ENCODE results near the gene ARRDC2.

The ARRDC2 gene

DNA sequence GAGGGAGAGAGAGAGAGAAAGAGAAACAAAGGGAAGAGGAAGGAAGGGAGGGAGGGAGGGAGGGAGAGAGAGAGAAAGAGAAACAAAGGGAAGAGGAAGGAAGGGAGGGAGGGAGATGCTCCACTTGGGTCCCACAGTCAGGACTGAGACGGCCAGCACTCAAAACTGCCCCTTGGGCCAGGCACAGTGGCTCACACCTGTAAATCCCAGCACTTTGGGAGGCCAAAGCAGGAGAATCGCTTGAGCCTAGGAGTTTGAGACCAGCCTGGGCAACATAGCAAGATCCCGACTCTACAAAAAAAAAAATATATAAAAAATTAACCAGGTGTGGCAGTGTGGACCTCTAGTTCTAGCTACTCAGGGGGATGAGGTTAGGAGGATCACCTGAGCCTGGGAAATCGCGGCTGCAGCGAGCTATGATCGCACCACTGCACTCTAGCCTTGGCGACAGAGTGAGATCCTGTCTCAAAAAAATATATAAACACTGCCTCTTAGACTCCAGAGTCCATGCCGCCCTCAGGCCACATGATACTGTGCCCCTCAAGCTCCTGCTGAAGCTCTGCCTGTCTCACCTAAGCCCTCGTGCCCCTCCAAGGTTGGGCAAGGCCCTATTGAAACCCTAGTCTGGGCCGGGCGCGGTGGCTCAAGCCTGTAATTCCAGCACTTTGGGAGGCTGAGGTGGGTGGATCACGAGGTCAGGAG is 8.4 kb downstream of the ARRDC2 start:
- no peak overlapping the region for H3K4me3 ChIP-seq (replicated peaks; ENCODE audit: low read depth, low read length)
- TF ChIP-seq, protein P1, sequence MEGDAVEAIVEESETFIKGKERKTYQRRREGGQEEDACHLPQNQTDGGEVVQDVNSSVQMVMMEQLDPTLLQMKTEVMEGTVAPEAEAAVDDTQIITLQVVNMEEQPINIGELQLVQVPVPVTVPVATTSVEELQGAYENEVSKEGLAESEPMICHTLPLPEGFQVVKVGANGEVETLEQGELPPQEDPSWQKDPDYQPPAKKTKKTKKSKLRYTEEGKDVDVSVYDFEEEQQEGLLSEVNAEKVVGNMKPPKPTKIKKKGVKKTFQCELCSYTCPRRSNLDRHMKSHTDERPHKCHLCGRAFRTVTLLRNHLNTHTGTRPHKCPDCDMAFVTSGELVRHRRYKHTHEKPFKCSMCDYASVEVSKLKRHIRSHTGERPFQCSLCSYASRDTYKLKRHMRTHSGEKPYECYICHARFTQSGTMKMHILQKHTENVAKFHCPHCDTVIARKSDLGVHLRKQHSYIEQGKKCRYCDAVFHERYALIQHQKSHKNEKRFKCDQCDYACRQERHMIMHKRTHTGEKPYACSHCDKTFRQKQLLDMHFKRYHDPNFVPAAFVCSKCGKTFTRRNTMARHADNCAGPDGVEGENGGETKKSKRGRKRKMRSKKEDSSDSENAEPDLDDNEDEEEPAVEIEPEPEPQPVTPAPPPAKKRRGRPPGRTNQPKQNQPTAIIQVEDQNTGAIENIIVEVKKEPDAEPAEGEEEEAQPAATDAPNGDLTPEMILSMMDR (IDR thresholded peaks at IDR 0.05; ENCODE audit: low read length, missing control alignments) = no peak
- DNase-seq (ENCODE audit: low read depth) = no peak

DNA sequence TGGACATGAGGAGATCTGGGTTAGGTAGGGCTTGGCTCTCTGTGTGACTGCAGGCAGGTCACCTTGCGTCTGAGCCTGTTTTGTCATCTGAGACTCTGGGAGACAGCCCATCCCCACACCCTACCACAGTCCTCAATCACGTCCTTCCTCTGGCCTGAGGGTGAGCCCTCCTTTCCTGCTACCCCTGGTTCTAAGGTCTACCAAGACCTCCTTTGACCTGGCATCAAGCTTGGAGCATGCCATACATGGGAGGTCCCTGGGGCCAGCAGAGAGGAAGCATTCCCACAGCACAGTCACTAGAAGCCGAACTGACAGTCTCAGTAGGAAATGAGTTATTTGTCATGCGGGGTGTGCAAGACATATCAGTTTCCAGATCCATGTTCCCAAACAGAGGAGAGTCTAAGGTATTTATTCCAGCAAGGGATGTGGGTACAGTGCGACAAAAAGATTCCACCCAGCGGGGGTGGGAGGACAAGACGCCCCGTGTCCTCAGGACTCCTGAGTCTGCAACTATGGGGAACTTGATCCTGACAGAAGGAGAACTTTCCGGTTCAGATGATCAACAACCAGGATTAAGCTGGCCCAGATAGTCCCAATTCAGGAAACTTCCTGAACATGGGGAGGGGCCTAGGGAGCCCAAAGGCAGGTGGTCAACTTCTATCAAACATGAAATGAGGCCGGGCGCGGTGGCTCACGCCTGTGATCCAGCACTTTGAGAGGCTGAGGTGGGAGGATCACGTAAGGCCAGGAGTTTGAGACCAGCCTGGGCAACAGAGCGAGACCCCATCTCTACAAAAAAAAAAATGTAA is 9.5 kb downstream of the ARRDC2 start:
- no peak for DNase-seq (ENCODE audit: low read depth)
- H3K4me3 ChIP-seq (replicated peaks; ENCODE audit: low read depth, low read length) = no peak overlapping the region
- TF ChIP-seq, protein P1 (IDR thresholded peaks at IDR 0.05; ENCODE audit: low read length, missing control alignments) = no peak

DNA sequence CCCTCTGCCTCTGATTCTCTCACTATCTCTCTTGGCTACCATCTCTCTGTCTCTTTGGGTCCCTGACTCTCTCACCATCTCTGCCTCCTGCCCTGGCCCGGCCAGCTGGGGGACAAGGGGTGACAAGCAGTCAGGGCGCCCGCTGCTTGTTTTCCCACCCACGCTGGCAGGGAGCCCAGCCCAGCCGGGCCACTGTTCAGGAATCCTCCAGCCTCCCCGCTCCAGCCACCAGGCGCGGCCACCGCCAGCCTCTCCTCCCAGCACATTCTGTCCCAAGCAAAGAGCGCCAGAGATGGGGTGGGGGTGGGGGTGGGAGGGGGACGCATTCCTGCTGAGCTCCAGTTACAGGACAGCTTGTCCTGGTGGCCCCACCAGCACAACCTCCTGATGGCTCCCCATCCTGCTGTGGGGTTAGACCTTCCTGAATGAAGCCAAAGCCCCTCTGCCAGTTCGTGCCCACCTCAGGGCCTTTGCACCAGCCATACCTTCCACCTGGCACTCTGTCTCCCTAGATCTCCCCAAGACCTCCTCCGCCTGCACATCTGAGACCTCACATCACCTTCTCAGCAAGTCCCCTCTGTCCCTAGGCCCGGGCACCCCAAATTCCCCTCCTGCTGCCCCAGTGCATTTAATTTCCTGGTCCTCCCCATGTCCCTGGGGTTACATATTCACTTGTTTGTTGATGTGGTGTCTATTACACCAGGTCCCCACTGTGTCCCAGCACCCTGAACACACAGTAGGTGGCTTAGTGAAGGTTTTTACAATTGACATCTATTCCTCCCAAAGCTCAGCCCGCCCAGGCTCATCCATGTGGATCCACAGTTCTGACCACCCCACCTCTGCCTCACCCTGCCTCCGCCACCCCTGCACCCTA is 12.5 kb downstream of the ARRDC2 start:
- no peak overlapping the region for H3K4me3 ChIP-seq (replicated peaks; ENCODE audit: low read depth, low read length)
- peak; percentile 52 for DNase-seq (ENCODE audit: low read depth)
- TF ChIP-seq, protein P1 (IDR thresholded peaks at IDR 0.05; ENCODE audit: low read length, missing control alignments) = no peak

DNA sequence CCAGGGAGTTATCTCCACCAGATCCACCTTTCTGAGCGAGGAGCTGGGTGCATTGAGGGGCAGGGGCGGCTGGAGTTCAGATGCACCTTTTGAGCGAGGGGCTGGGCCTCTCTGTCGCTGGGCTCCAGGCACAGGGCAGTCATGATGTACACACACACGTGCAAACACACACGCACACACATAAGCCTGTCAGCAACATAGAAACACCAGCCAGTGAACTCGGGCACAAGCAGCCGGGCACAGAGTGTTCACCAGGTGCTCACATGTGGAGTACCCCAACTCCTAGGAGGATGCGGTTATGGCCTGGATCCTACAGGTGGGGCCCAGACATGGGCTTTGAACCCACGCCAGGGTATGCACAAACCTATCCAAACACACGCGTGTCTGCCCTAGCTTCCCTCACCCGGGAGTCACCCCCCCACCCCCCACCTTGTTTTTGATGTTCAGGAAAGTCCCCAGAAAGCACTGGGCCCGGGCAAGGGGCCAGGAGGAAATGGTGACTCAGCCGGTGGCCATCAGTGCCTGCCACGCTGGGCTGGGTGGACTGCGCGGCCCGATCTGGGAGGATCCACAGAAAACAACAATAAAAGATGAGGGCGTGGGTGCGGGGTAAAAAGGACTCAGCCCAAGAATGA is 13.3 kb downstream of the ARRDC2 start:
- peak; percentile 92 for DNase-seq (ENCODE audit: low read depth)
- TF ChIP-seq, protein P1 (IDR thresholded peaks at IDR 0.05; ENCODE audit: low read length, missing control alignments) = no peak
- no peak overlapping the region for H3K4me3 ChIP-seq (replicated peaks; ENCODE audit: low read depth, low read length)

DNA sequence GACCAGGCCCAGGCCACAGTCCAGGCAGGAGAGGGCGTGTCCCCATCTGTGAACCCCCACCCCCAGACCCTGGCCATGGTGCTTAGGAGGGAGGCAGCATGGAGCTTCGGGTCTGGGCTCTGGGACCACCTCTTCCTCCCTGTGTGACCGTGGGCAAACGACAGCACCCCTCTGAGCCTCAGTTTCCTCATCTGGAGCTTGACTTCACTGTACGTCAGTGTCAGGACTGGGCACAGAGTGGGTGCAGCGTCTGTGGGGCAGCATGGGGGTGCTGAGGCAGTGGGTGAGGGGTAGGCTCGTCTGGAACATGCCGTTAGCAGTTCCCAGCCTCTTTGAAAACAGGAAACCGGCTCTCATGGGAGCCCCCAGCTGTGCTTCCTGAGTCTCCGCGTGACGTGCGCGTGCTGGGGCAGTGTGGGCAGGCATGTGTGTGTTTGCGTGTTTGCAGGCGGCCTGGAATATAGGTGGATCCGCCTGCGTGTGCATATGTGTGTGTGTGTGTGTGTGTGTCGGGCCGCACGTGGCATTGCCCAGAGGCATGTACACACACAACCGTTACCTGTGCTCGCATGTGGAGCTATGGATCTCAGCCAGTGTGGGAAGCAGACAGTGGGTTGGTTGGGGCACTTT is 15.8 kb downstream of the ARRDC2 start:
- TF ChIP-seq, protein P1 (IDR thresholded peaks at IDR 0.05; ENCODE audit: low read length, missing control alignments) = no peak
- H3K4me3 ChIP-seq (replicated peaks; ENCODE audit: low read depth, low read length) = no peak overlapping the region
- peak; percentile 84 for DNase-seq (ENCODE audit: low read depth)

DNA sequence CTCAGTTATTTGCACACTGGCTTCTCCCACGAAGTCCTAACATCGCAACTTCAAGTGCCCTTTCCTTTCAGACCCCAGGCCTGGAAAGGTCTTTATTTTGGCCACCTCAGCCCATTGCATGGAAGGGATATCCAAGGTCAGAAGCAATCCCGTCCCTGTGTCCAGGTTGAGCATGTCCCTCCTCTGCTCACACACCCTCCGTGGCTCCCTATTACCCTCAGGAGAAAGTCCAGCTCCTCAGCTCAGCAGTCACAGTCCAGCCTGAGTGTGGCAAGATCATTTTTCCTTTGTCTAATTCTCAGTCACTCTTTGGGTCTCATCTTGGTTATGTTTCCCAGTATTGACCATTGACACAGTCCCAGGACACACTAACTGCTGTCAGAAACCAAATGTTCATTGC is 19.2 kb downstream of the ARRDC2 start:
- TF ChIP-seq, protein P1 (IDR thresholded peaks at IDR 0.05; ENCODE audit: low read length, missing control alignments) = no peak
- no peak for DNase-seq (ENCODE audit: low read depth)
- no peak overlapping the region for H3K4me3 ChIP-seq (replicated peaks; ENCODE audit: low read depth, low read length)
